Choroid plexus epithelial cell (primary cell): ENCODE measurements around the gene NDUFB2.
"Not testable (repeated sequence)": the region's sequence is repeated elsewhere in the genome, so short reads cannot be mapped to it uniquely, and the experiment has no call there.

ENCODE experiments used
- DNase-seq: peaks from one replicate; pipeline ENCODE4 v3.0.0-alpha.2; 2010; ENCODE audit warnings: low read depth
- H3K4me3 ChIP-seq: 2 replicates; pipeline ENCODE4 v1.5.1; 2011; ENCODE audit warnings: low read depth, mild to moderate bottlenecking, control low read depth, low read length, moderate library complexity
- TF ChIP-seq, protein P1 (sequence below): conservative IDR thresholded peaks from 2 replicates; pipeline ENCODE4 v1.5.1; 2011; ENCODE audit warnings: low read depth, mild to moderate bottlenecking, control low read depth, inconsistent platforms, low read length, moderate library complexity

The NDUFB2 gene

DNA sequence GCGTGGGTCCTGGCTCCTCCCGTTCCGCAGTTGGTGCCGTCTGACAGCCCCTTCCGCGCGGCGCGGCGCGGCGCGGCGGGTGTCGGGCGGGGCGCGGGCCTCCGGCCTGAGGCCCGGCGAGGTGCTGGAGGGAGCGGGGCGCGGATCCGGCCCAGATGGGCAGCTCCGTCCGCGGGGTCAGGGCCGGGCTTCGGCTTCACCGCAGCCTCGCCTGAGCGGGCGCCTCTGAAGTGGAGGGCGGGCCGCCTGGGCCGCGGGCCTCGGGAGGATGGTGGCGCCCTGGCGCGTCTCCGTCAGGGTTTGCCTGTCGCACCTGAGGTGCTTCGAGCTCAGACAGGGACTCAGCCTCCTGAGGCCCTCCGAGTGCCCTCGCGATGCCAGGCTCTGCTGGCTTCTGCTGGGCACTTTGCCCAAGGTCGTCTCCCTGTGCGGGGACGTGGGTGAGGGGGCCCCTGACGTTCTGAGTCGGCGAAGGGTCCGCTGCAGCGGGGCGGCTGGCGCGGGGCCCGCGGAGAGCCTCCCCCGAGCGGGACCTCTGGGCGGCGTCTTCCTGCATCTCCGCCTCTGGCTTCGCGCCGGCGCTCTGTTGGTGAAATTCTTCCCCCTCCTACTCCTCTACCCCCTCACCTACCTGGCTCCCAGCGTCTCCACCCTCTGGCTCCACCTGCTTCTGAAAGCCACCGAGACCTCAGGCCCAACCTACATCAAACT lies 23.3 kb upstream of the NDUFB2 start:
- TF ChIP-seq, protein P1, sequence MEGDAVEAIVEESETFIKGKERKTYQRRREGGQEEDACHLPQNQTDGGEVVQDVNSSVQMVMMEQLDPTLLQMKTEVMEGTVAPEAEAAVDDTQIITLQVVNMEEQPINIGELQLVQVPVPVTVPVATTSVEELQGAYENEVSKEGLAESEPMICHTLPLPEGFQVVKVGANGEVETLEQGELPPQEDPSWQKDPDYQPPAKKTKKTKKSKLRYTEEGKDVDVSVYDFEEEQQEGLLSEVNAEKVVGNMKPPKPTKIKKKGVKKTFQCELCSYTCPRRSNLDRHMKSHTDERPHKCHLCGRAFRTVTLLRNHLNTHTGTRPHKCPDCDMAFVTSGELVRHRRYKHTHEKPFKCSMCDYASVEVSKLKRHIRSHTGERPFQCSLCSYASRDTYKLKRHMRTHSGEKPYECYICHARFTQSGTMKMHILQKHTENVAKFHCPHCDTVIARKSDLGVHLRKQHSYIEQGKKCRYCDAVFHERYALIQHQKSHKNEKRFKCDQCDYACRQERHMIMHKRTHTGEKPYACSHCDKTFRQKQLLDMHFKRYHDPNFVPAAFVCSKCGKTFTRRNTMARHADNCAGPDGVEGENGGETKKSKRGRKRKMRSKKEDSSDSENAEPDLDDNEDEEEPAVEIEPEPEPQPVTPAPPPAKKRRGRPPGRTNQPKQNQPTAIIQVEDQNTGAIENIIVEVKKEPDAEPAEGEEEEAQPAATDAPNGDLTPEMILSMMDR = no peak
- H3K4me3 ChIP-seq = peak overlapping the region; percentile 70
- peak; percentile 15 for DNase-seq

DNA sequence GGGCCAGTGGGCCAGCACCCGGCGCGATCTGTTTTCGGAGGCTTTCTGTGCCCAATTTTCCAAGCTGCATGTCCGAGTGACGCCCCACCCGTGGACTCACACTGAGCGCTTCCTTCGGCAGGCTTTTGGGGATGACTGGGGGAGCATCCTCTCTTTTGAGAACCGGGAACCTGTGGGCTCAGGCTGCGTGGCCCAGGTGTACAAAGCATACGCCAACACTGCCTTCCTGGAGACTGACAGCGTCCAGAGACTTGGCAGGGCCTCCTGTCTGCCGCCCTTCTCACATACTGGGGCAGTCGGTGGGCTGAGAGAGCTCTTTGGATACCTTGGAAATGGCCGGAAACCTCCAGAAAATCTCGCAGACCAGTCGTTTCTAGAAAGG lies 22.7 kb upstream of the NDUFB2 start:
- peak overlapping the region; percentile 70 for H3K4me3 ChIP-seq
- TF ChIP-seq, protein P1 = no peak
- no peak for DNase-seq

DNA sequence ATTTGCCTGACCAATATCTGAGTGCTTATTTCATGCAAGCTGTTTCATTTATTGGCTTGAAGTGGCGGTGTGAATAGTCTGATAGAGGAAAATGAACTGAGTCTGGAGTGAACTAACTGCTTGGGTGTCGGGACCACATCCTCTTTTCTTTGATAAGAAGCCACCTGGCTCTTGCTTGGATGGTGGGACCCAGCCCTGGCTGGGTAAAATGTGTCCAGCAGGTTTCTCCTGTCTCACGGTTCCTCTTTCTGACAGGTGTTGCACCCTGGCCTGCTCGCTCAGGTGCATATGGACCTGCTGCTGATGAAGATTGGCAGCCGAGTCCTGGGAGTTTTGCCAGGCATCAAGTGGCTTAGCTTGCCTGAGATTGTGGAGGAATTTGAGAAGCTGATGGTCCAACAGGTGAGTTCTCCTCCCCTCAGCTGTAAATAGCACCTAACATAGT lies 22.1 kb upstream of the NDUFB2 start:
- TF ChIP-seq, protein P1 = no peak
- H3K4me3 ChIP-seq = no peak overlapping the region
- DNase-seq = no peak

DNA sequence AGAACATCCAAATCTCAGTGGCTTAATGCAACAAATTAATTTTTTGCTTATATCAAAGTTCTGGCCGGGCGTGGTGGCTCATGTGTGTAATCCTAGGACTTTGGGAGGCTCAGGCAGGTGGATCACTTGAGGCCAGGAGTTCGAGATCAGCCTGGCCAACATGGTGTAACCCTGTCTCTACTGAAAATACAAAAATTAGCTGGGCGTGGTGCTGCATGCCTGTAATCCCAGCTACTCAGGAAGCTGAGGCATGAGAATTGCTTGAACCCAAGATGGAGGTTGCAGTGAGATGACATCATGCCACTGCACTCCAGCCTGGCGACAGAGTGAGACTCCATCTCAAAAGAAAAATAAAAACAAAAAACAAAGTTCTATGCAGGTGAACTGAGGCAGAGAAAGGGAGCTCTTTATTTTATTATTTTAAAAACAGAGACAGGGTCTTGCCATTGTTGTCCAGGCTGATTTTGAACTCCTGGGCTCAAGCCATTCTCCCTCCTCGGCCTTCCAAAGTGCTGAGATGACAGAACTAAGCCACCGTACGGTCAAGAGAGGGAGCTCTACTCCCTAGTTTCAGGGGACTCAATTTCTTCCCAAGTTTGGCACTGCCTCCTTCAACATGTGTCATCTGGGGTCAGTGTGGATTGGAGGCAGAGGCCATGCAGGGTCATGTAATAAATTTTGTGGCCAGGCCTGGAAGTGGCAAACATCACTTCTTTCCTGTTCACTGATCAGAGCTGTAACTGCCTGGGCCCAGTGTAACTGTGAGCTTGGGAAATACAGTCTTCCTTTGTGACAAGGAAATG lies 21.4 kb upstream of the NDUFB2 start:
- TF ChIP-seq, protein P1 = peak; percentile 73

DNA sequence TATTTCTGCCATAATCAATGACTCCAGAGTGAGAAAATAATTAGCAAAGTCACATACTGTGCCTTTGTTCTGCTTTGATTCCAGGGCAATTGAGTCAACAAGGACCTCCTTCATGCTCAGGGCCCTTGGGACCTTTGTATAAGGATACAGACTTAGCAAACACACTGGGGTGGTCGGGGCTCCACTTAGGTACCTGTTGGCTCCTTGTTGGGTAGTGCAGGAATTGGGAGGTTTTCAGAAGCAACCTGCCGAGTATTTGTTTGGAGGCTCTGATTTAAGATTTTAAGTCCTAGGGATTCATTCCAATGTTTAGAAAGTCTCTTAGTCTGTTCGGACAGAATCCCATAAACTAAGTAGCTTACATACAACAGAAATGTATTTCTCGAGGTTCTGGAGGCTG lies 20.8 kb upstream of the NDUFB2 start:
- DNase-seq = no peak
- H3K4me3 ChIP-seq = no peak overlapping the region
- TF ChIP-seq, protein P1 = no peak

More for the DNA sequence above, 21.4 kb upstream of the NDUFB2 start:
- no peak overlapping the region for H3K4me3 ChIP-seq
- DNase-seq = peak; percentile 67

DNA sequence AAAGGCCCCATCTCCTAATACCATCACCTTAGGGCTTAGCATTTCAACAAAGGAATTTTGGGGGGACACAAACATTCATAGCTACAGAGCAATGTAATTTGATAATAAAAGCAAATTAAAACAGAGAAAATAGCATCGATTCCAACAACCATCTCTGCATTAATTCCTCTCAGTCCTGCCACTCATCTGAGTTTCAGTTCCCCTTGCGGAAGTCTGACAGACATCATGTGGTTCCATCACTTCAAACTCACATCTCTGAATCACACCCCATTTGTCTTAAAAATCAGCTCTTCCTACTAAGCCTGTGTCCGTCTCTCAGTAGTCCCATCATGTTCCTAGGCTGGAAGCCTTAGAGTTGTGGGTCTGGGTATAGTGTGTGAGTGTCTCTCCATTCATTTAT lies 20.2 kb upstream of the NDUFB2 start:
- TF ChIP-seq, protein P1 = no peak
- H3K4me3 ChIP-seq = no peak overlapping the region
- no peak for DNase-seq

DNA sequence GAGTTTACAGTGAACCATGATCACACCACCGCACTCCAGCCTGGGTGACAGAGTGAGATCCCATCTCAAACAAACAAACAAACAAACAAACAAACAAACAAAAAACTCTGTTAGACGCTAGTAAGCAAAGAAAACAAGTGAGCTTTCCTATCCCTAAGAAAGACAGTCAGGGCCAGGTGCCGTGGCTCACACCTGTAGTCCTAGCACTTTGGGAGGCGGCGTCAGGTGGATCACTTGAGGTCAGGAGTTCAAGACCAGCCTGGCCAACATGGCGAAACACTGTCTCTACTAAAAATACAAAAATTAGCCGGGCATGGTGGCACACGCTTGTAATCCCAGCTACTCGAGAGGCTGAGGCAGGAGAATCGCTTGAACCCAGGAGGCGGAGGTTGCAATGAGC lies 19.6 kb upstream of the NDUFB2 start:
- DNase-seq = not testable (repeated sequence)

More for the DNA sequence above, 19.6 kb upstream of the NDUFB2 start:
- H3K4me3 ChIP-seq = not testable (repeated sequence)
